GM19328 (cell line): ENCODE measurements around the gene PLXNA2.

Experiments used
- ATAC-seq: cut with Tn5 transposase; IDR thresholded peaks from one replicate; pipeline ENCODE4 v1.9.1; 2021; ENCODE audit warnings: mild to moderate bottlenecking, moderate library complexity; ENCODE audit not compliant: unreplicated experiment

Gene PLXNA2

DNA sequence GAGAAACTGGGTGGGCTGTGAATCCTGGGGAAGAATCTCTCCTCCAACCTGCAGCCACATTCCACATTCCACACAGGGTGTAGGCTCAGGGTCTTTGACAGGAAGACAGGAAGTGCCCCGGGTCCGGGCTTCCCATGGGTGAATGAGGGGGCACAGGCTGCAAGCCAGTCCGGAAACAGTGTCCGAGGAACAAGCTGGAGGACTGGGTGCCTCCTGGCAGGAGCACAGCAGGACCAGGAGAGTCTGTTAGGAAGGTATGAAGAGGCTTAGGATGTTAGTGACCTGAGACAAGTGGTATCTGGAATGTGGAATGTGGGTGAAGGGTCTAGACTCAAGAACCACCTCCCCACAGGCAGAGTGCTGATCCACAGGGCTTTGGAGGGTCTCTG, 212.3 kb downstream of the PLXNA2 start:
- no peak for ATAC-seq

DNA sequence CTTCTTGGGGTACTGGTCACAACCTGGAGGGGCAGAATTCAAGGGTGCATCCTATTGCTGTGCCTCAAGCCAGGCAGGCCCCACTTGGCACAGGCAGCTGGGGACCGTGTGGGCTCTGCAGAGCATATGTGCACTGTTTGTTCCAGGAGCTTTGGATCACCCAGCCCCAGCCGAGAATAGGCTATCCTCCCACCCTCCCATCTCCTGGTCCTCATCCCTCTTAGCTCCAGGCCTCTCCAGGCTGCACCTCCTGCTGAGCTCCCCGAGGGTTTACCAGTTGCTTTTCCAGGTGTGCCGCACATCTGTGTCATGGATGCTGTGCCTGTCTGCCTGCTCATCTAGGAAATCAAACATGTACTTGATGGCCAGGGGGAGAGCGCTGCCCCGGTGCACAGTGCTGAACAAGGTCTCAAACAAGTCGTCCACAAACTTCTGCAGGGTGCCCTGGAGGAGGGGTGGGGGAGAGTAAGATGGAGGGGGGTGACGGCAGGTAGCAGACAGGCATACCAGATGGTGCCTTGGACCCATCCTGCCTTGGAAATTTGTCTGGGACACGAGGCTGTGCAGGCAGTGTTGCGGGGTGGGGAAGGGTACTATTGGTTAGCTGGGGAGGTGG, 212.8 kb downstream of the PLXNA2 start:
- ATAC-seq, result no peak

DNA sequence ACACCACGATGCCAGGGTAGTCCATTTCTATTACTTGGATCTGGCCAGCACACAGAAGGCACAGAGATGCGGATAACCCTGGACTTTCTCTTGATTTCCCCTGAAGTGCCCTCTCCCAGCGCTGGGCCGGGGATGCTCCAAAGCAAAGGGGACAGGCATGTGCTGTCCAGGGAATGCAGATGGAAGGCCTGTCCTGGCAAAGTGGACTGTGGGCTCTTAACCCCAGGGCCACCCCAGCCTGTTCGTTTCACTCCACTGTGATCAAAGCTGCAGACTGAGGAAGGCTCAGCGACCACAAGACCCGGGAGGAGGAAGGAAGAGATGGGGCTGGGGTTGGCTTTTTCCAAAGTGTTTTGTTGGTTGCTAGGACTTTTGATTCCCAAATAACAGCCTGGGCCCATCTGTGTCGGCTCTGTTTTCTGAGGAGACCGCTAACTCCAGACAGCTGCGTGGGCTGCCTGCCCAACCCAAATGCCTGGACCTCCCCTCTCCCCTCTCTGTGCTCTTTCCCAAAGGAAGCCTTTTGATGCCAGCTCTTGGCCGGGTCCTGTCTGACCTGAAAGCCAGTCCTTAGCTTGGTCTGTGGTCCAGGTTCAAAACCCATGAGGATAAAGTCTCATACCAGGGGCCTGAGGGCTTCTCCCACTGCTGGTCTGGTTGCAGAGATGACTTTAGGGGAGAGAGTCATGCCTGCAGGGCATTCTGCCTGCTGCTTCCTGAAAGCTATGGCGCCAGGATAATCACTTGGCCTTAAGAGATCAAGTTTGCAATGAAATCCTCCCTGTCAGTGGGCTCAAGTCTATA, 213.7 kb downstream of the PLXNA2 start:
- ATAC-seq, result no peak

DNA sequence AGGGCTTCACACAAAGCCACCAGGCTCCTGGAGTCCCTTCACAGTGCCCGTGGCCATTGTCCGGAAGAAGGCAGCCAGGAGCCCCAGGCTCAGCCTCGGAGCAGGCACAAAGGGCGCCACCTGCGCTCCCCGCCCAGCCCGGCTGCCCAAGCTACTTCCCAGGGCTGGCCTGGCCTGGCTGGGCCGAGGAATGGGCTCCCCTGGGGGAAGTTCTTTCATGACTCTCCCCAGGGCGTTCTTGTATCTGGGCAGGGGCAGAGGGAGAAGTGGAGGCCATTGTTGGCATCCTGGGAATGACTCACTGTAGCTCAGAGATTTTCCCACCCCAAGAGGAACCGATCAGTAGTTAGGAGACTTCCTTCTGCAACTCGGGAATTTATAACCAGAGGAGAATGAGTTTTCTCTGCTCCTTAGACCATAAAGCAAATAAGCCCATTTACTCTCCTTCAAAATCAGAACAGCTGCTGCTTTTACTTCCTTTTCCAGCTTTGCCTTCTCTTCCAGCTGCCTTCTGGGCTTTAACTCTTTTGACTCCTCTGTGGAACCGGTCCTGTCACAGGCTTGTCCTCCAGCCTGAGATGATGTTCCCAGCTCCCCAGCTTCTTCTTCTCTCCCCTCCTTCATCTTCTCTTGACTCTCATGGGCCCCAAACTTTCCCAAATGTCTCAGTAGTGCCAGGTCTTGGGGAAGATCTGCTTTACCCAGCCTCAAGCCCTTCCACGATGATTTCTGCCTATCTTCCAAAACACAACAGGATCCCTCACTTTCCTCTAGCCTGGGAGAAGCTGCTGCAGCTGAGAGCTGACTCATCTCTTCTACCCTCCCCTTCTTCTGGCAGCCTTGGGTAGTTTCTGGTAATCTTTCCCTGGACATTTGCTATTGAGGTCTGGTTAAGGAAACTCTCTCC, 214.6 kb downstream of the PLXNA2 start:
- ATAC-seq, result no peak

DNA sequence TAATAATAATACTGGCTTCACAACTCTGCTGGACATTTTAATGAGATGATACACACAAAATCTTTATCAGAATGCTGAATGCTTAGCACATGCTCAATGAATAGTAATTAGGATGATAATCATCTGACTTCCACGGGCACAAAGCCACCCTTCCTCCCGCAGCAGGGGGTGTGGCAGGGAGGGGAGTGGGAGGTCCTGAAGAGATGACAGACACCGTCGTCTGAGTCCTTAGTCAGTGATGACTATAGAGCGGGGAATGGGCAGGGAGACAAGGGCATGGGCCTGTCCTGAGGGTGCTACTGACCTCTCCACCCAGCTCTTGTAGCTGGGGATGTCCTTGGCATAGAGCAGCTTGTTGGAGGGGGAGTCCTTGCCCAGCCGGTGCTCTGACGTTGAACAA, 215.7 kb downstream of the PLXNA2 start:
- ATAC-seq, result no peak

DNA sequence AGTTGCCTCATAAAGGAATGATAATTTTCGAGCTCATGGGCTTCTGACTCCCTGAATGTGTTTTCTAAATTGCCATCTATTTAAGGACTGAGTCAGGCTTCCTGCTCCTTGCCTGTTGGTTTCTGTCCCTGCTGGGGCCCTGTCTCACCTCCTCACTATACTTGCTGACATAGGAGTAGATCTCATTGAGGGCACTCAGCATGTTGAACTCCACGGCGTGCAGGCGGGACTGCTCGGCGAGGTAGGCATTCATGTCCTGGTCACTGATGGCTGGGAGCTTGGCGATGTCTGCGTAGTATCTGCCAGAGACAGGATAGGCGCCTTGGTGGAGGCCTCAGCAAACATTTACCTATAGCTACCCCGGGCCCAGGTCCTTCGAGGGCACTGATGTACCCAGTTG, 216.3 kb downstream of the PLXNA2 start:
- ATAC-seq, result no peak

DNA sequence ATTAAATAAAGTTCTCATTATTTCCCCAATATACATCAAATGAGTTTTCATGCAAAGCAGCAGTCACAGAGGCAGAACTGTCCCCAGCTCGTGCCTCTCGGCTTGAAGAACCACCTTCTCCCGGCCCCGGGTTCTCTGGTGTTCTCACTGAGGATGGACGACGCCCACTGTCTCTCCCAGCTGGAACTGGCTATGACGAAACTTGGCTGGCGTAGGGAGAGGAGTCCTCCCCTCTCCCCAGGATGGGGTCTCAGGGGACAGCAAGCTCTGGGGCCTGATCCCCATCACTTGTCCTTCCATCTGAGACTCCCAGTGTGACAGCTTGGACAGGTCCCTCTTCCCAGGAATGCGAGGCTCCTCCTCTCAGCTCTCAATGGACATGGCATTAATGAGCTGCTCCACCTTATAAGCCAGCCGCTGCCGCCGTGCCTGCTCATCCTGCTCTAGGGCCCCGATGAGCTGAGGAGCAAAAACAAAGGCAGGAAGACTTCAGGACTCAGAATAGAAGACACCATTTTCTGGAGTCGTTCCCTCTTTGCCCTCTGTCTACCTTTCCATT, 217.2 kb downstream of the PLXNA2 start:
- ATAC-seq, result no peak

DNA sequence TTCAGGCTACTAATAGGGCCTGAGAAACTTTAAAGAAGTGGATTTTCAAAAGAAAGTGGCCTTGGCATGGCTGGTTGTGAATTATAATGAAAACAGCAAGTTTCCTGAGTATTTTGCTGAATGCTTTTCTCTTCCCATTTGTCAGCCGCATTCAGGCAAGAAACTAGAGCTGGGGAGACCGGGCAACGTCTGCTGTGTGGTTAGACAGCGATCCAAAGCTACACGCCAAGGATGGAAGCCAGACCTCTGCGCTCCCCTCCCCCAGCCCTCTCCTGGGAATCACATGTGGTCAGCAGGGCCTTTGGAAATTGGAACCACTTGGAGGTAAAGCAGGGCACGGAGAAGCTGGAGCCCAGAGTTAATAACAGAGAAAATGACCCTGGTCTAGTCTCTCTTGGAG, 219.2 kb downstream of the PLXNA2 start:
- no peak for ATAC-seq

DNA sequence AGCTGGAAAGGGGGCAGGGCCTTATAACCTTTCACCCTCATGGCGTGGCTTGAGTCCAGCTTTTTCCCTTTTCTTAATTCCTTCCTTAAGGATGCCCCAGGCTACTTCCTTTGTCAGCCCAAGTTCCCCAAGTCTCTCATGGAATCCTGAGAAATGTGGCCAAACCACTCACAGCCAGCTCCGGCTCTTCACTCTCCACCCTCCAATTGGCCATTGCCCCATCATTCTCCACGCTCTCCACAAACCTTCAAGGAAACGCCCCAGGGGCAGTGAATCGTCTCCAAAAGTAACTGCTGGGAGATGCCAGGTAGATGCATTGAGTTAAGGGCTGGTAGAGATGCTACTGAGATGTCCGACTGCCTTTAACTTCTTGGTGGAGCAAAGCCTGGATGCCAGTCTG, 219.8 kb downstream of the PLXNA2 start:
- no peak for ATAC-seq

DNA sequence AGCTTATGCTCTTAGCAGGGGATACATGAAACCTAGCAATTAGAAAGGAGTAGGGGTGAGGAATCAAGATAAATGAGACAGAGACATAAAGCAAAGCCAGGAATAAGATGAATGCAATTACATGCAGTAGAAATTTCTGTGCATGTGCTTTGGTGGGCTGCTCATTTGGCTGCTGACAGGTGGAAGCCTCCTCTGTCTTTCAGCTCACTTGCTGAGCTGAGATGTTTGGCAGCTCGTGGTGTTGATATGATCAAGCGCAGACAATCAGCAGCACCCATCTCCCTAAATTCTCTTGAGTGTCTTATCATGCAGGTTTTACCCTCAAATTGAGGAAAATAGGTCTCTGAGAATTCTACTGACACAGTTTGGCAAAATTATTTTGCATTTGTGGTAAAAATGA, 224.9 kb downstream of the PLXNA2 start:
- no peak for ATAC-seq

DNA sequence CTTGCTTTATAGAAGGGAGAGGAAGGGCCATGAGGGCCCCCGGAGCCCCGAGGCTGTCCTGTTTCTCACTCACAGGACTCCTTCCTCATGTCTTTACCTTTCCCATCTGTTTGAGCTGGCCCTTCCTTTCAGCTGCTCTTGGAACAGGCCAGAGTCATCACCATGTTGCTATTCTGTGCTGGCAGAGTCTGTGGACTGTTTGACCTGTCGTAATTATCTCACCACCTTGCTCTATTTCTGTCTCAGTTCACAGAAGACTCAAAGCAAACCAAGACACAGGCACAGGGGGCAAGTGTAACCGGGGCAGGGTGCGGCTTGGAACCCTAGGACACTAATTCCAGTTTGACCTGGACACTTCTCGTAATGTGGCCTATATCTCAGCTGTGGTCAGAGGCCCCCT, 228.9 kb downstream of the PLXNA2 start:
- ATAC-seq, result no peak

DNA sequence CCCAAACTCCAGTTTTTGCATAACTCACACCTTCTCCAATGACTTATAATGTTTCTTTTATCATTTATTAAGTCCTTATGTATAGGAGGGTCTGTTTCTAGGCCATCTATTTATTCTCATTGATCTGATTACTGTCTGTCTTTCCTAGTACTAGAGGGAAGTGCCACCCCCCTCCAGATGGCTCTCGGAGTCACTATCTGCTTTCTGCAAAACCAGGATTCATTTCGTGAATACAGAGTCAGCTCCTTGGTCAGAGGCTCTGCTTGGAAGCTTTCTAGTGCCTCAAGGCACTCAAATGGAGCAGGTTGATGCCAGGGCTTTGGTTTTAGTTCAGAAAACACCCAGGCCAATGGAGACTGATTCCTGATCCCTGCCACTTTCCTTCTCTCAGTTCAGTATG, 231.0 kb downstream of the PLXNA2 start:
- ATAC-seq, result no peak

DNA sequence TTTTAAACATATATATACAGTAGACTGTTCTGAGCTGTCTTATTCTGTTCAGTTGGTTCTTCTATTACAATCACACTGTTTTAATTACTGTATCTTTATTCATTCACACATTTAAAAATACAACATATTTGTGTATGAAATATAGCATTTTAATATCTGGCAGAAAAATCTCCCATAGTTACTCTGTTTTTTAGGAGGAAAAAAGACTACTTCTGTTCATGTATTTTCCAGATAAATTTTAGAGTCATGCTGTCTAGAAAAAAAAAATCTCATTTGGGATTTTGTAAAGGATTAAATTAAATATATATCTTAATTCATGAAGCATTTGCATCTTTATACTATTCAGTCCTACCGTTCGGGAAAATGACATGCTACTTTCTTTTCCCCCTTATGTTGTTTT, 231.5 kb downstream of the PLXNA2 start:
- ATAC-seq, result no peak

DNA sequence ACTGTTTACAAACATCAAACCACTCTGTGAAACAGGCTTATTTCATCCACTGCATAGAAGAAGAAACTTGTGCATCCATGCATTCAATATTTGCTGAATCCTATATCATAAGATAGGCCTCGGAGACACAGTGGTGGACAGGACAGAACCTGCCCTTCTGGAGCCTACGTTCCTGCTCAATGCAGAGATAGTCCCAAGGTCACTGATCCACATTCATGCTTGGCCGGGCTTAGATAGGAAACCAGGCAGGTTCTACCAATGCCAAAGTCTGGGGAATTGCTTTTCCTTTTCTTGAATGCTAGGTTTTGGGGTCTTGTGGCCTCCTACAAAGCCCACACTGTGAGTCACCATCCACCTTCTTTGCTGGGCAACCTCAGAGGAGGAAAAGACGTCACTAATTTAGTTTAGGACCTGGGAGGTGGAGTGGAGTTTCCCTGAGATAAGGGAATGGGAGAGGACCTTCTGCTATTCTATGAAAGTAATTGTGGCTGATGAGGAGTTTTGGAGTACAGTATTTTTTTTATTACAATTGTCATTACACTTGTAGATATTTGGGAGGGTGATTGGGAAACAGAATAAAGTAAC, 233.6 kb downstream of the PLXNA2 start:
- ATAC-seq, result no peak

DNA sequence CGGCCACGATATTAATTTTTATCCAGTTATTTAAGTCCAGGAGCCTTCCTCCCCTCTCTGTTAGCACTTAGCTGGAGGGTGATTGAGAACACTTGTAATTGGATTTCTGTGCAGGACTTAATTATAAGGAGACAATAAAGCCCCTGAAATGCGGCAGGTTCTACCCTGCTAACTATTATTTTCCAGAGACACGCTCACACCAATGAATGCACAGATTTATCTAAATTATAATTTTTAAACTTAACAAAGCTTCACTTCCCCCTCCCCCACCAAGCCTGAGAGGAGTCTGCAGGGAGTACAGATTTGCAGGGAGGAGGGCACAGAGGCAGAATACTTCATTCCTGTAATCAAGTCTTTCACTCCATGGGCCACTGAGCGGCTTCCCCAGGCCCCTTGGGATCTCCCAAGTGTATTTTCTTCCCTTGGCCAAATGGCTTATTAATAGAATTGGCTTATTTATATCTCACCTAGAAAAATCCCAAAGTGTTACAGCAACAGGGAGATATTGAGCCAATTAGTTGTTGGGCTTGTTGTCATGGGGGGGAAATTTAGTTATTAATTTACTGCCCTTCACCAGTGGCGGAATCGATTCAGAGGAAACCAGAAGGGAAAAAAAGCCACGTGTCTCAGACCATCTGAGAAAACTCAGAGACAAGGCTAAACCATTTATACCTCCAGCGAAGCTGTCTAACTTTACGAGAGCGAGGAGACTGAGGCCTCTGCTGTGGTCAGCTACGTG, 234.3 kb downstream of the PLXNA2 start:
- ATAC-seq, result no peak

DNA sequence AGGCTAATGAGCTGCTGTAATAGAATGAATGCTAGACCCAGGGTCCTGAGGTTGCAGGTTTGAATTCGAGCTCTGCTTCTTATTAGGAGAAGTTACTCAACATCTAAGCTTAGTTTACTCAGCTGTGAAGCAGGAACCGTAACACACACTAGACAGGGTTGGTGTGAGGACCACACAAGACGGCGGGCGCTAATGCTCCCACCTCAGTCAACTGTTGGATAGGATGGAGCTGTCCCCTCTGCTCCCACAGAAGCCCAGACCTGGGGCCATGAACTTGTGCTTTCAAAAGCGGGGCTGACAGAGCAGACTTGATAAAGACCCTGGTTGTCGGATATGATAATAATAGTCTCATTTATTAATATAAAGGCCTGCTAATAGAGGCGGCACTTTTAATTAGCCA, 234.9 kb downstream of the PLXNA2 start:
- no peak for ATAC-seq

DNA sequence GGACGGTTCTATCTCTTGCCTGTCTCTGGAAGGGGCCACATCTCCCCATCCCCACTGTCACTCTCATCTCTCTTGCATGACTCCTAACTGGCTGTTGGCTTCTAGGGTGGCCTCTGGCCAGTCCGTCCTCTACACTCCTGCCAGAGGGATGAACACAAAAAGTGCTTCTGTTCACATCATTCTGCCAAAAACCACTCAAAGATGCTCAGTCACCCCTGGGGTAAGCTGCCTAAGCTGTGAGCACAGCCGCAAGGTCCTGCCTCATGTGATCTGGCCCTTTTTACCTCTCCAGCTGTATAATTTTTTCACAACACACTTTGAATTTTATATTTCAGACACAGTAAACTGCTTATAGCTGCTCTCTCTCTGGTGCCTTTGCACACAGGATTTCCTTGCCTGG, 235.7 kb downstream of the PLXNA2 start:
- ATAC-seq, result no peak

DNA sequence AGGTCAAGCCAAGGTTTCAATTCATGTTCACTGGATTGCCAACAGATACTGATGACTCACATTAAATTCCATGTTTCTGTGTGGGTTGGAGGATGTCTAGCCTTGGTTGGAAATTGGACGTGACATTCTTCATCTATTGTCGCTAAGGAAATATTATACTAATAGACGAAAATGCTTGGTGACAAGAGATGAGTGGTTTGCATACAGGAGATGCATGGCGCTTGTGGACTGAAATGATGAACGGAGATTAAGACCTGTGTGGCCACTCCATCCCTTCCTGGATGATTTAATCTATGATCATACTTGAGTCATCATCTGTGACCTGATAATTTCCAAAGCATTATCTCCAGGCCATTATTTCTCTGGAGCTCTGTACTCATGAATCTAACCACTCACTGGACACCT, 236.2 kb downstream of the PLXNA2 start:
- no peak for ATAC-seq

DNA sequence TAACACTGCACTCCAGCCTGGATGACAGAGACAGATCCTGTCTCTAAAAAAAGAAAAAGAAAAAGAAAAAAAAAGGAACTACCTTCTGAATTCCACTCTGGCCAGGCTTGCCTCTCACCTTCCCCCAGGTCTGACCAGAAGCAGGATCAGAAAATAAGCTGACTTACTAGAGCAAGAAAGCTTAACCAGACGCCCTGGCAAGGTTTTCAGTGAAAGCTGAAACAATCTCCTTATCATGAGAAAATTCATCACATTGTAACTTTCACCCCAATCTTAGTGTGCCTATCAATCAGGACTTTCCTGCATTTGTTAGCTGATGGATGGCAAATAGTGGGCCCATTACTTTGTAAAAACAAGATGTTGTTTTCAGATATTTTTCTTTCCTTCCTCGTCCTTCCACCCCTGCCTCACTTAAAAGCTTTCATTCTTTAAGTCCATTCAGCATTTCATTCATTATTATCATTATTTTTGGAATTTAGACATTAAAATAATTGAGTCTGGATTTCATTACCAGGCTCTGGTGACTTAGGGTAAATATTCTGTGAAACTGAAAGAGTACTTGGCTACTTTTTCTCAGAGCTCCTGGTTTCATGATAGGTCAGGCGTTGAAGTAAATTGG, 236.8 kb downstream of the PLXNA2 start:
- ATAC-seq, result no peak
